ENCODE data around the gene LHX6.

The LHX6 gene

GRCh38 chr9:122215663-122216062 is 13.1 kb downstream of the LHX6 start:
- no peak for DNase-seq

DNA sequence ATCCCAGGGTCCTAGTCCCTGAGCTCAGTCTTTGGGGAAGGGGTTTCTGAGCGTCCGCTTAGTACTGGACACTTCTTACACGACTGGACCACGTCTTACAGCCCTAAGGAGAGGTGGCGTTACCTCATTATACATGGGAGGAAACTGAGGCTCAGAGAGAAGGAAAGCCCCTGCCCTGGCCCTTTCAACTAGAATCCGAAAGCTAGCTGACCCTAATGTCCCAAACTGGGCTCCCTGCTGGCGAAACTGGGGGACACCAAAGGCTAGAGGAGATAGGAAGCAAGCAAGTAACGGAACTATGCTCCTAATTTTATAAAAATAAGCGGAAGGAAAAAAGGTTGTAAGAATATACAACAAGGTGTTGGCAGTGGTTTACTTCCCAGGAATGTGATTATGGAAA is 14.2 kb downstream of the LHX6 start:
- DNase-seq, result no peak

GRCh38 chr9:122213589-122214413 is 15.0 kb downstream of the LHX6 start:
- DNase-seq, result no peak

- DNase-seq, result no peak
Observed at GRCh38 chr9:122213102-122213588, 15.6 kb downstream of the LHX6 start.

GRCh38 chr9:122212473-122213004 is 16.2 kb downstream of the LHX6 start:
- no peak for DNase-seq

GRCh38 chr9:122209451-122209850 is 19.3 kb downstream of the LHX6 start:
- no peak for DNase-seq

GRCh38 chr9:122207096-122207495 is 21.7 kb downstream of the LHX6 start:
- DNase-seq, result no peak

DNA sequence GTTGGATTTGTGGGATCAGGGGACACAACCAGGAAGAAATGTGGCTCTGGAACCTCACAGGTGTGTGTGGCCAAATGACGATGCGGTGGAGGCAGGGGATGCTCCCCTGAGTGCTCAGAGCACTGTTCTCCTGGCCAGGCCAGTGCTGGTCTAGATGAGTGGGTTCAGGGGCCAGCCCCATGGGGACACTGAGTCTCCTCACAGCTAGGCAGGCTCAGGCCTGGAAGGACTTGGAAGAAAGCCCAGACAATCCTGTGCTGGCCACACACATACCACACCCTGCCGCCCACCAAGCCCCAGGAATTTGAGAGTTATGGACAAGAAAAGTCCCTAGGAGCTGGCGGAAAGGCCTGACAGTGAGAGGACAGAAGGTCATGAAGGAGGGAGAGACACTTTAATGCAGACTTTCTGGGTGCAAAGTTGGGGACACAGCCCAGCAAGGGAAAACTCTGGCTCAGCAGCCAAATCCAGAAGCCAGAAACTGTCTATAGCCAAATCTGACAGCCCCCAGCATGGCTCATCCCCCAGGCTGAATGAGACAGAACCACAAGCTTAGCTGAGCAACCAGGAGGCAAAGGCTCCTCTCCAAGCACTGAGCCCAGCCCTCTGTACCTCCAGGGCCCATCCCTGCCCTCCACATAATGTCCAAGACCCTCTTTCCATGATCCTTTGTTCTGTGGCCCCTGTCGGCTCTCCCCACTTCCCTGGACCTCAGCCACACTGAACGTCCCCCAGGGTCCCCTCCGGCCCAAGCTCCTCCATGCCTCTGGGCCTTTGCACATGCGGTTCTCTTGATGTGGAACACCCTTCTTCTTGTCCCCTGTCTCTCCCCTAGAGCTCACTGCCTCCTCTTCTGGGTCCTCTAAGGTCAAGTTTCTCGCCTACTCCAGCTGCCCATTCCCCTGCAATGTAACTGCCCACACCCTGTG is 22.4 kb downstream of the LHX6 start:
- DNase-seq, result no peak

DNA sequence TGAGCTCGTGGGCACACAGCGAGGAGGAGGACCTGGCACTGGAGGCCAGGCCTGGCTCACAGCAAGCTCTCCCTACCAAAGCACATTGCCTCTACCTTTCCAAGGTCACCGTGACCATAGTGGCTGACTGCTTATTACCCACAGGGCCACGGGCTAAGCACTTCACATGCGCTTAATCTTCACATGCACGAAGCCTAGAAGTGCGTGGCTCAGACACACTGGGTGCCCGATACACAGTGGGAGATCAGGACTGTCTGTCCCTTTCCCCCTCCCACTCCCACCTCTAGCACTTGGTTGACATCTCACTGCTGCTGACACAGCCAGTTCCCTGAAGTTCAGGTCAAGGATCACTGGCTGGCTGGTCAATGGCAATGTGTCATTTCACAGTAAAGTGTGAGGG is 23.6 kb downstream of the LHX6 start:
- no peak for DNase-seq

GRCh38 chr9:122204491-122204890 is 24.3 kb downstream of the LHX6 start:
- no peak for DNase-seq

DNA sequence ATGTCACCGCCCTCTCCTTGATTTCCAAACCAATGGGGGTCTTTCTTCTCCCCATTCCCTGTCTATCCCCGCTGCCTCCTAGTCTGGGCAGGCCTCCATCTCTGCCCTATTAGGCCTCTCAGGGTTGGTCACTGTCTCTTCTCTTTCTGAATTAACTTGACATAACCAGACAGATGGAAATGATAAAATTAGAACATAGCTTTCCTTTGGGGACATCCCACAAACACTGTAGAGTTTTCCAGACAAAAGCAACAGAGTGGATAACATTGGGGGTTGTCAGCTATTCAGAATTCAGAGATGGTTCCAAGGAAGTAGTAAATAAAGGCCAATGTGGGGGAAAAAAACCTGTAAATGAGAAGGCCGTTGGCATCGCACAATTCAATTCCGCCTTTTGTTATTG is 24.7 kb downstream of the LHX6 start:
- DNase-seq, result no peak

DNA sequence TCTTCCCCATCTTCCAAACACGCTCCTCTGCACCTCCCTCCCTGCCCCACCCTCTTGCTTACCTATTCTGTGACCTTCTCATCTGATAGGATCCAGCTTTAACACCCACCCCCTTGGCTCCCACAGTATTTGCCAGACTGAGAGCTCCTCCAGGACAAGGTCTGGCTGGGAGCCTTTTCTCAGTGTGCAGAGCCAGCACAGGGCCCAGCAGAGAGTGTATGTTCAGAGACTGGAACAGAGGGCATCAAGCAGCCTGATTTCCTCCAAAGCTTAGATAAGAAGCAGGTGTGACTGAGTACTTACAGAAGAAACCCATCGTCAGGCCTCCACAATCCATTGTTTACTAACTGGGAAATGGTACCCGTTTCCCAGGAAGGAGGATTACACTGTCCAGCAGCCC is 26.6 kb downstream of the LHX6 start:
- DNase-seq, result no peak

GRCh38 chr9:122201641-122202040 is 27.1 kb downstream of the LHX6 start:
- DNase-seq, result no peak

- DNase-seq, result no peak
Observed at GRCh38 chr9:122200960-122201595, 27.7 kb downstream of the LHX6 start.

- DNase-seq, result no peak
Observed at GRCh38 chr9:122197882-122198281, 30.9 kb downstream of the LHX6 start.

- no peak for DNase-seq
Observed at GRCh38 chr9:122197426-122197825, 31.3 kb downstream of the LHX6 start.

GRCh38 chr9:122195875-122196274 is 32.9 kb downstream of the LHX6 start:
- no peak for DNase-seq

DNA sequence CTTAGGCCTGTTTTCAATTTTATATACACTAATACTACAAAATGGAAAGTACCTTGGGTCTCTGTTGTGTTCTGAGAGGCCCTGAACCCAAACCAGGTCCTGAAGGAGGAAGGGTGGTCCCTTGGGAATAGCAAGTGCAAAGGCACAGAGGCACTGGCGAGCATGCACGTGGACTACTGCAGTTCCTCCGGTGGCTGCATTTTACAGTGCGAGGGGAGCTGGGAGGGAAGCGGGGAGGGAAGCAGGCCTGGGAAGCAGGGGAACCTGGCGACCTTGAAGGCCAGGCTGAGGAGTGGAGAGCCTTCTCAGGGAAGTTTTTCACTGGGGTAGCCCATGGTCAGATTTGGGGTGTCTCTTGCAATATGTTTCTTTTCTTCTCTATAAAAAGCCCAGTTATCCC is 35.1 kb downstream of the LHX6 start:
- DNase-seq, result no peak

DNA sequence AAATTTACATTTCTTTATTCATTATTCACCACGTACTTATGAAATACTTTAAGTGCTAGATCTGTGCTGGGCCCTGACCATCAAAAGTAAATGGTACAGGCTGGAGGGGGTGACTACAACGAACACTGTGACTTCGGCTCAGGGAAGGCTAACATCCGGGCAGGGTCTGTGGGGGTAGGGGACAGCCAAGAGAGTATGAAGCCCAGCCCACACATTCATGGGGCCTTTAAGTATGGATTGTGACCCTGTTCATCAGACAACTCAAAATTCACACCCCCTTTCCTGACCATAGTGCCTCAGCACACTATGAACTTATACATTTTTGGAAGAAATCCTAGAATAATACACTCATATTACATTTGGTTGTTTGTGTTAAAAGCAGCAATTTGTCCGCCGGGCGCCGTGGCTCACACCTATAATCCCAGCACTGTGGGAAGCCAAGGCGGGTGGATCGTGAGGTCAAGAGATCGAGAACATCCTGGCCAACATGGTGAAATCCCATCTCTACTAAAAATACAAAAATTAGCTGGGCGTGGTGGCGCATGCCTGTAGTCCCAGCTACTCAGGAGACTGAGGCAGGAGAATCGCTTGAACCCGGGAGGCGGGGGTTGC is 35.7 kb downstream of the LHX6 start:
- no peak for DNase-seq

DNA sequence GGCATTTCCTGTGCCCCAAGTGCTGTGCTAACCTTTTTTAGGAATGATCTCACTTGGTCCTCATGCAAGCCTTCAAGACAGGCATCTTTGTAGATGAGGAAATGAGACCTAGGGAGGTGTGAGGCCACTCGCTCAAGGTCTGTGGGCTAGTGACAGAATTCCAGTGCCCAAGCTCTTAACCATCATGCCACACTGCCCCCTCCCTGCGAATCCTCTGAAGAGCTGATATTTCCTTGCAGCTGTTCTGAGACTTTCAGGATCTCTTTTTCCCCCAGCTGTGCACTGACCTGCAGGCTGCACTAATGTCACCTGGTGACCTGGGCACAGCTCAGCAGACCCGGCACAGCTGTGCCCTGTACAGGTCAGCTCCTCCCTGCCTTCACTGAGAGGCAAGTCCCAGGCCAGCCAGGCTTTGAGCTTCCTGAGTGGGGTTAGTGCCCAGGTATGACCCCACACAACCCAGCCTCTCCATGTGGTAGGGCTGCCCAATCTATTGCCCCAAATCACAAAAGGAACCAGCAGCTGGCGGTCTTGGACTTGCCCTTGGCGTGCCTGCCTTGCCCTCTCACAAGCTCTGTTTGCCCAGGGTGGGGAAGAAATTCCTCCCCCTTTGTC is 36.4 kb downstream of the LHX6 start:
- DNase-seq, result no peak

- DNase-seq, result no peak
Observed at GRCh38 chr9:122191584-122191983, 37.2 kb downstream of the LHX6 start.

Measured in T-helper 9 cell (primary cell).